ENCODE results near the gene RBMS1. TPM values are rescaled to one million over a fixed set of nuclear protein-coding genes. Genes with fewer than 3 reads are reported as not detected.

RBMS1 gene
- polyA plus RNA-seq, 2 of the 4 experiments (the other 2 are of a cell fraction), result 51.9 to 108 TPM

GRCh38 chr2:160408173-160408958 is 85.2 kb downstream of the RBMS1 start:
- POLR2A ChIA-PET, result interaction anchor here (1.0 to 1.6 kb wide), 5 partner anchors 20 to 562 kb away, joined by 3 to 4 read pairs (median 3); no protein-coding TSS in a partner anchor
- H3K4me1 ChIP-seq, result peaks cover 53% of the 10 kb centered on the region
- ATAC-seq (peak in 1 of 2 experiments; percentile 52; a peak in 3 of 6 replicates), FAIRE-seq (no peak), DNase-seq (ENCODE audit: low read depth in 1 of 2, low spot score in 1 of 2) (peak in 1 of 2 experiments; percentile 38)
- no peaks in the 10 kb centered on the region for H3K9me3 ChIP-seq
- peak overlapping the region; percentile 77 for H3K4me3 ChIP-seq
- H3K4me2 ChIP-seq, result peak overlapping the region; percentile 96
- peak overlapping the region; percentile 91 to 99 for H3K27ac ChIP-seq
- TF ChIP-seq RNF2 (IDR thresholded peaks at IDR 0.05; ENCODE audit: borderline replicate concordance, low read depth), result no peak
- TF ChIP-seq MAFK (IDR thresholded peaks at IDR 0.05; ENCODE audit: partially characterized antibody), result no peak
- no peak for TF ChIP-seq REST (IDR thresholded peaks at IDR 0.05)
- TF ChIP-seq CEBPB (IDR thresholded peaks at IDR 0.05), result no peak
- TF ChIP-seq CHD4 (IDR thresholded peaks at IDR 0.05; ENCODE audit: borderline replicate concordance), result no peak
- TF ChIP-seq JUN (IDR thresholded peaks at IDR 0.05), result no peak
- TF ChIP-seq EHMT2 (IDR thresholded peaks at IDR 0.05; ENCODE audit: low read depth), result no peak
- TF ChIP-seq CTCF (IDR thresholded peaks at IDR 0.05), result no peak
- TF ChIP-seq TFCP2L1 (CRISPR knock-in tag; IDR thresholded peaks at IDR 0.05), result no peak
- TF ChIP-seq MYC (IDR thresholded peaks at IDR 0.05; ENCODE audit: borderline replicate concordance, low read length), result no peak
- TF ChIP-seq FOXS1 (CRISPR knock-in tag; IDR thresholded peaks at IDR 0.05), result no peak
- no peak for TF ChIP-seq PHF8 (IDR thresholded peaks at IDR 0.05; ENCODE audit: borderline replicate concordance, low read depth)
- no peak for TF ChIP-seq BHLHE40 (IDR thresholded peaks at IDR 0.05; ENCODE audit: low read depth, low read length)
- CTCF ChIA-PET, result interaction anchor here (1.0 to 1.7 kb wide), 4 partner anchors 15 to 562 kb away, joined by 3 to 4 read pairs (median 4); no protein-coding TSS in a partner anchor
- WGBS (ENCODE audit: missing lambda C conversion rate), result 33% methylated on average over 34 of the region's 34 CpGs

GRCh38 chr2:160407393-160408172 is 86.0 kb downstream of the RBMS1 start:
- no peak for FAIRE-seq
- H3K4me1 ChIP-seq, result peaks cover 61% of the 10 kb centered on the region

More at GRCh38 chr2:160407393-160408172, 86.0 kb downstream of the RBMS1 start:
- Histone ChIP-seq H3K27ac (peak overlapping the region; percentile 91 to 99), H3K9me3 (no peaks in the 10 kb centered on the region), H3K4me2 (peak overlapping the region; percentile 96), H3K4me3 (peak overlapping the region; percentile 77)
- peak; percentile 66 to 79 for ATAC-seq
- no peak for TF ChIP-seq HMGXB4 (CRISPR knock-in tag; IDR thresholded peaks at IDR 0.05; ENCODE audit: borderline replicate concordance)
- TF ChIP-seq FOSL2 (IDR thresholded peaks at IDR 0.05), result no peak
- no peak for TF ChIP-seq FOSL2 (CRISPR knock-in tag; IDR thresholded peaks at IDR 0.05)
- TF ChIP-seq SMC3 (IDR thresholded peaks at IDR 0.05), result 0 out of 3 replicates have a peak, but pooled peaks have one; percentile 10
- TF ChIP-seq HOXA7 (CRISPR knock-in tag; IDR thresholded peaks at IDR 0.05), result no peak
- 0 out of 3 replicates have a peak, but pooled peaks have one; percentile 18 for TF ChIP-seq CTCF (IDR thresholded peaks at IDR 0.05)
- TF ChIP-seq PHF8 (IDR thresholded peaks at IDR 0.05; ENCODE audit: borderline replicate concordance, low read depth), result peak; percentile 47; the same call in 1 of the 2 replicates
- TF ChIP-seq POLR2A (IDR thresholded peaks at IDR 0.05; ENCODE audit: low read length), result peak; percentile 75
- TF ChIP-seq JUN (IDR thresholded peaks at IDR 0.05), result peak in 1 of 2 experiments; percentile 51; a peak in 3 of 5 replicates
- CTCF ChIA-PET, result interaction anchor here (0.6 to 1.7 kb wide), 5 partner anchors 14 to 563 kb away, joined by 3 to 4 read pairs (median 4); no protein-coding TSS in a partner anchor
- POLR2A ChIA-PET, result interaction anchor here (0.6 to 1.6 kb wide), 7 partner anchors 19 to 563 kb away, joined by 3 to 4 read pairs (median 3); no protein-coding TSS in a partner anchor
- DNase-seq (ENCODE audit: low read depth in 1 of 2, low spot score in 1 of 2), result peak; percentile 38 to 59
- WGBS (ENCODE audit: missing lambda C conversion rate), result under 1% methylated on average over 26 of the region's 120 CpGs
